Type B pancreatic cell (in vitro differentiated cells): ENCODE data around the gene ZBTB42. TPM values are rescaled to one million over a fixed set of nuclear protein-coding genes. Genes with fewer than 3 reads are reported as not detected.

Experiments used
- DNase-seq: peaks from one replicate; pipeline ENCODE4 v3.0.0; 2021; ENCODE audit warnings: mixed read lengths; ENCODE audit not compliant: unreplicated experiment; ENCODE audit errors: extremely low spot score
- H3K27ac Mint-ChIP-seq: 2 replicates; pipeline ENCODE4 v1.8.0; 2021; ENCODE audit warnings: mild to moderate bottlenecking, mixed read lengths
- H3K27me3 Mint-ChIP-seq: 2 replicates; pipeline ENCODE4 v1.8.0; 2021; ENCODE audit warnings: mixed read lengths
- H3K36me3 Mint-ChIP-seq: 2 replicates; pipeline ENCODE4 v1.8.0; 2021; ENCODE audit warnings: mixed read lengths
- H3K4me1 Mint-ChIP-seq: one replicate; pipeline ENCODE4 v1.8.0; 2021; ENCODE audit warnings: mixed read lengths; ENCODE audit not compliant: unreplicated experiment
- H3K4me3 Mint-ChIP-seq: 2 replicates; pipeline ENCODE4 v1.8.0; 2021; ENCODE audit warnings: mild to moderate bottlenecking, mixed read lengths
- H3K9me3 Mint-ChIP-seq: 2 replicates; pipeline ENCODE4 v1.8.0; 2021; ENCODE audit warnings: mixed read lengths
- CTCF ChIP-seq: fragments of 200-600 bp; sonication (generic); conservative IDR thresholded peaks from 2 replicates; pipeline ENCODE4 v1.5.0; 2021; ENCODE audit warnings: antibody characterized with exemption, mild to moderate bottlenecking
- total RNA-seq: library from RNA; stranded (reverse); gene quantifications from 2 replicates; pipeline ENCODE4 v1.2.1, GENCODE V29; 2021; ENCODE audit warnings: low replicate concordance

Gene ZBTB42
- total RNA-seq, 1 donor from 2014 or later = 6.6 TPM

GRCh38 chr14:104805326-104805678 is 4.4 kb downstream of the ZBTB42 start:
- no peak for TF ChIP-seq CTCF
- H3K4me3 Mint-ChIP-seq = no peak overlapping the region
- H3K9me3 Mint-ChIP-seq = no peaks in the 10 kb centered on the region
- H3K4me1 Mint-ChIP-seq = no peaks in the 10 kb centered on the region
- DNase-seq = no peak
- peaks cover 6% of the 10 kb centered on the region for H3K27me3 Mint-ChIP-seq
- no peaks in the 10 kb centered on the region for H3K36me3 Mint-ChIP-seq
- H3K27ac Mint-ChIP-seq = no peak overlapping the region

DNA sequence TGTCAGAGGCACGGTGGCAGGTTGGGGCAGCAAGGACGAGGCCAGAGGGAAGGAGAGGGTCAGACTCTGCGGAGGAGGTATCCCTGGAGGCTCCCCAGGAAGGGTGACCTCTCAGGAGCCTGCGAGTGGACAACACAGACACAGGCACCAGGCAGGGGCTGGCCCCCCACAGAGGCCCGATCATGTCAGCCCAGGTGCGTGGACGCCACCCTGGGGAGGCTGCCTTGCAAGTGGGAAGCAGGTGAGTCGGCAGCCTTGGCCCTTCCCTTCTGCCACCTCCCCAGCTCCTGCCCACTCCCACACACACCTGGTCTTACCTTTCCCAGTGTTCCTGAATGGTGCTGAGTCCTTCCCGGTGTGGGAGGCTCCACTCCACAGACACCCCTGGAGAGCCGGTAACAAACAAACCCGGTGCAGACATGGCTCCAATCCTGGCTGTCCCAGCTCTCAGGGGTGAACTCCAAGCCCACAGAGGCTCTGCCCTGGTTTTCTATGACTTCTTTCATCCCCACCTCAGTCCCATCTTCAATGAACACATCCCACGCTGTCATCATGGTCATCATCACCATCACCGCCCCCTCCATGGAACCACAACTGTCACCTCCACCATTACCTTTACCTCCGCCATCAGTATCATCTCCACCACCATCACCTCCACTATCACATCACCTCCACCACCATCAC is 5.2 kb downstream of the ZBTB42 start:
- H3K4me1 Mint-ChIP-seq = no peaks in the 10 kb centered on the region
- H3K36me3 Mint-ChIP-seq = no peaks in the 10 kb centered on the region
- peak overlapping the region; percentile 31 for H3K4me3 Mint-ChIP-seq
- peaks cover 6% of the 10 kb centered on the region for H3K27me3 Mint-ChIP-seq
- TF ChIP-seq CTCF = no peak
- H3K27ac Mint-ChIP-seq = peak overlapping the region; percentile 58
- DNase-seq = no peak
- no peaks in the 10 kb centered on the region for H3K9me3 Mint-ChIP-seq

GRCh38 chr14:104806625-104807465 is 5.9 kb downstream of the ZBTB42 start:
- no peak for DNase-seq
- Mint-ChIP-seq H3K4me1 (no peaks in the 10 kb centered on the region), H3K27me3 (peaks cover 3% of the 10 kb centered on the region), H3K27ac (peak overlapping the region; percentile 58), H3K4me3 (no peak overlapping the region), H3K36me3 (no peaks in the 10 kb centered on the region), H3K9me3 (no peaks in the 10 kb centered on the region)
- no peak for TF ChIP-seq CTCF

GRCh38 chr14:104808456-104808855 is 7.6 kb downstream of the ZBTB42 start:
- Mint-ChIP-seq H3K4me1 (peaks cover 2% of the 10 kb centered on the region), H3K9me3 (no peaks in the 10 kb centered on the region), H3K4me3 (no peak overlapping the region), H3K27ac (no peak overlapping the region), H3K36me3 (no peaks in the 10 kb centered on the region), H3K27me3 (no peaks in the 10 kb centered on the region)
- no peak for DNase-seq
- TF ChIP-seq CTCF = no peak

DNA sequence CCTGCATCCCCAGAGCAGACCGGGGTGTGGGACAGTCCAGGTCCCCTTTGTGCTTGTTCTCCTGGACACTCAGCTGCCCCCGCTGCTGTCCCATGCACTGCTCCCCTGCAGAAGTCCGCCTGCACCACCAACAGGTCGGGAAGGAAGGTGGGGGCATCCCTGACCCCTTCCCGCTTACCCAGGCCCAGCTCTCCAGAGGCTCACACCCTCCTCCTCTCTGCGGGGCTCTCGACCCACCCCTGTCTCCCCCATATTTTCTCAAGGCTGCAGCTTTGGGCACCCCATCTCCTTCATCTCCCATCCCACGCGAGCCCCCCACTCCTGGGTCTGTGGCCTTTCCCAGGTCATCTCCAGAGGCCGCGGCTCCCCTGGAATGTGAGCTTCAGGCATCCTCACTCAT is 9.4 kb downstream of the ZBTB42 start:
- H3K4me3 Mint-ChIP-seq = no peak overlapping the region
- TF ChIP-seq CTCF = no peak
- H3K4me1 Mint-ChIP-seq = peaks cover 14% of the 10 kb centered on the region
- no peaks in the 10 kb centered on the region for H3K9me3 Mint-ChIP-seq
- no peaks in the 10 kb centered on the region for H3K36me3 Mint-ChIP-seq
- no peaks in the 10 kb centered on the region for H3K27me3 Mint-ChIP-seq
- DNase-seq = no peak
- H3K27ac Mint-ChIP-seq = no peak overlapping the region
